ENCODE data around the gene NCKIPSD. TPM values are rescaled to one million over a fixed set of nuclear protein-coding genes. Genes with fewer than 3 reads are reported as not detected.

The NCKIPSD gene
- total RNA-seq = 10 to 100 TPM; 13.1 to 16.7 TPM

GRCh38 chr3:48685603-48686511 lies at the start of gene NCKIPSD:
Gene NCKIPSD, minus strand, starts transcription at chr3:48685915. Its CDS starts 108 bp downstream, at chr3:48685807.

GRCh38 chr3:48716982-48717746 lies 31.4 kb upstream of the NCKIPSD start, which contains the start of gene IP6K2:
Gene IP6K2, minus strand, starts transcription at chr3:48717221. Its CDS starts 21,930 bp downstream, at chr3:48695291.

GRCh38 chr3:48662753-48663488 lies 22.8 kb downstream of the NCKIPSD start, which contains the start of gene CELSR3:
Gene CELSR3, minus strand, starts transcription at chr3:48662886. Its CDS starts 252 bp downstream, at chr3:48662634.

GRCh38 chr3:48635222-48636021 lies 50.3 kb downstream of the NCKIPSD start, which contains the start of gene SLC26A6:
Gene SLC26A6, minus strand, starts transcription at chr3:48635461. Its CDS starts 68 bp downstream, at chr3:48635393.

Small RNAs within 50 kb of the gene (small RNA-seq; reads per million reads assigned to genes)
- 0 reads per million in 2 donors for gene AC141002.1

Other genes with a start within 250 kb of the NCKIPSD start
- 10 to 100 TPM; 20.3 to 33.0 TPM for gene CCDC51, start 245.8 kb downstream of the NCKIPSD start, total RNA-seq
- 100 to 1,000 TPM; 130 to 187 TPM for gene TMA7, start 245.7 kb downstream of the NCKIPSD start, total RNA-seq
- gene ATRIP, start 239.2 kb downstream of the NCKIPSD start, total RNA-seq = 1 to 10 TPM; 6.2 to 10.0 TPM
- gene SHISA5, start 181.7 kb downstream of the NCKIPSD start, total RNA-seq = 100 to 1,000 TPM; 101 to 125 TPM
- gene PFKFB4, start 129.1 kb downstream of the NCKIPSD start, total RNA-seq = 10 to 100 TPM; 13.8 to 66.3 TPM
- 10 to 100 TPM in 1 of 2 donors, under 1 TPM in 1; 0.34 to 62.3 TPM for gene UCN2, start 122.1 kb downstream of the NCKIPSD start, total RNA-seq
- 1 to 10 TPM; 2.0 to 2.1 TPM for gene COL7A1, start 90.6 kb downstream of the NCKIPSD start, total RNA-seq
- 100 to 1,000 TPM; 317 to 434 TPM for gene UQCRC1, start 76.3 kb downstream of the NCKIPSD start, total RNA-seq
- not detected for gene TMEM89, start 64.1 kb downstream of the NCKIPSD start, total RNA-seq
- 10 to 100 TPM; 40.3 to 65.6 TPM for gene SLC26A6, start 50.5 kb downstream of the NCKIPSD start, total RNA-seq
- gene CELSR3, start 23.0 kb downstream of the NCKIPSD start, total RNA-seq = 1 to 10 TPM in 1 of 2 donors, under 1 TPM in 1; 0.33 to 1.4 TPM
- 10 to 100 TPM; 37.3 to 39.9 TPM for gene IP6K2, start 31.3 kb upstream of the NCKIPSD start, total RNA-seq
- gene PRKAR2A, start 162.0 kb upstream of the NCKIPSD start, total RNA-seq = 10 to 100 TPM; 31.0 to 36.6 TPM
- 10 to 100 TPM in 1 of 2 donors, 1 to 10 TPM in 1; 9.6 to 16.0 TPM for gene SLC25A20, start 213.0 kb upstream of the NCKIPSD start, total RNA-seq
- gene ARIH2, start 232.9 kb upstream of the NCKIPSD start, total RNA-seq = 10 to 100 TPM; 62.3 to 77.6 TPM